ENCODE results near the gene TIMM10. TPM values are rescaled to one million over a fixed set of nuclear protein-coding genes. Genes with fewer than 3 reads are reported as not detected.

TIMM10 gene
- total RNA-seq, 4 donors from 2014 or later = 45.4 to 61.7 (median 49.5) TPM

DNA sequence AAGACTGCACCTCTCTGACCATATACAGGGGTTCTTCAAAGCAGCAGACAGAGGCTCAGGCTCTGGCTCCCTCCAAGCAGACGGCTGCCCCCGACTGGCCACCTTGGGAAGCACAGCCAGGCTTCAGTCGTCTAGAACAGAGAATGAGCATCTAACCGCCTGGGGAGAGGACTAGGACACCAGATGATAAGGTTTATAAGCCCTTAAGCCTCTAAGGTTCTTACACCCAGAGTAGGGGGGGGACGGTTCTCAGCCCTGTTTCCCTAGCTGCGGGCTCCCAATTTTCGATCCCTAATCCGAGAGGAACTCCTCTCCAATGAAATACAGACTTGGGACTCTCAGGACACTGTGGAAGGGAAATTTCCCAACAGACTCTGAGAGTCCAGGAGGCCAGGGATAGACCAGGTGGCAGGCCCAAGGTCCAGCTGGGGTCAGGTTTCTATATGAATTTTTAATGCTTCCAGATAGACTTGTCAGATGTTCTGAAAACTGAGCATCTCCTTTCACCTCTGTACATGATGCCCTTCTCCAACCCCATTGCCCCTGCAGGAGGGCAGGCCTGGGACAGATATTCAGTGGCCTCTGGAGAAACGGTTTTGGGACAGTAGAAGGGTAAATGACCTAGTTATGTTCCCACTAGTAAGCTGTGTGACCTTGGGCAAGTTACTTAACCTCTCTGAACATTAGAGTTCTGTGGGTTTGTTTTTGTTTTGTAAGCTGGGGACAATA is 50.0 kb downstream of the TIMM10 start:
- peak in 1 of 2 donors; percentile 34 for ATAC-seq
- no peak for TF ChIP-seq POLR2A (IDR thresholded peaks at IDR 0.05)
- TF ChIP-seq, protein P1, sequence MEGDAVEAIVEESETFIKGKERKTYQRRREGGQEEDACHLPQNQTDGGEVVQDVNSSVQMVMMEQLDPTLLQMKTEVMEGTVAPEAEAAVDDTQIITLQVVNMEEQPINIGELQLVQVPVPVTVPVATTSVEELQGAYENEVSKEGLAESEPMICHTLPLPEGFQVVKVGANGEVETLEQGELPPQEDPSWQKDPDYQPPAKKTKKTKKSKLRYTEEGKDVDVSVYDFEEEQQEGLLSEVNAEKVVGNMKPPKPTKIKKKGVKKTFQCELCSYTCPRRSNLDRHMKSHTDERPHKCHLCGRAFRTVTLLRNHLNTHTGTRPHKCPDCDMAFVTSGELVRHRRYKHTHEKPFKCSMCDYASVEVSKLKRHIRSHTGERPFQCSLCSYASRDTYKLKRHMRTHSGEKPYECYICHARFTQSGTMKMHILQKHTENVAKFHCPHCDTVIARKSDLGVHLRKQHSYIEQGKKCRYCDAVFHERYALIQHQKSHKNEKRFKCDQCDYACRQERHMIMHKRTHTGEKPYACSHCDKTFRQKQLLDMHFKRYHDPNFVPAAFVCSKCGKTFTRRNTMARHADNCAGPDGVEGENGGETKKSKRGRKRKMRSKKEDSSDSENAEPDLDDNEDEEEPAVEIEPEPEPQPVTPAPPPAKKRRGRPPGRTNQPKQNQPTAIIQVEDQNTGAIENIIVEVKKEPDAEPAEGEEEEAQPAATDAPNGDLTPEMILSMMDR (IDR thresholded peaks at IDR 0.05 in 4 of 5, conservative IDR thresholded peaks at IDR 0.05 in 1 of 5) = peak in 4 of 5 experiments; percentile 41 to 78 (median 64)
- intact Hi-C loops (cut with DNase I; ENCODE audit: low total_unique reads) (loop anchor here (1.0 to 5.0 kb wide), 2 partner anchors 23 to 133 kb away; no protein-coding TSS in a partner anchor), in situ Hi-C loops (cut with MboI; ENCODE audit: low sequenced_read_pairs in 4 of 4) (loop anchor here in 1 of 4 donors (25.0 kb wide), 1 partner anchor 143 kb away; the partner anchor contains the start of genes P2RX3 and SSRP1)
- H3K36me3 ChIP-seq = peaks cover 0 to 14% of the 10 kb centered on the region in 2 donors
- peaks cover 6 to 9% (median 6%) of the 10 kb centered on the region in 3 donors for H3K27me3 ChIP-seq
- no peak overlapping the region for H3K4me3 ChIP-seq
- H3K4me1 ChIP-seq = peaks cover 14 to 20% of the 10 kb centered on the region in 2 donors
- no peak overlapping the region for H3K27ac ChIP-seq
- H3K9me3 ChIP-seq = no peaks in the 10 kb centered on the region
- peak in 1 of 2 donors; percentile 43 for DNase-seq

DNA sequence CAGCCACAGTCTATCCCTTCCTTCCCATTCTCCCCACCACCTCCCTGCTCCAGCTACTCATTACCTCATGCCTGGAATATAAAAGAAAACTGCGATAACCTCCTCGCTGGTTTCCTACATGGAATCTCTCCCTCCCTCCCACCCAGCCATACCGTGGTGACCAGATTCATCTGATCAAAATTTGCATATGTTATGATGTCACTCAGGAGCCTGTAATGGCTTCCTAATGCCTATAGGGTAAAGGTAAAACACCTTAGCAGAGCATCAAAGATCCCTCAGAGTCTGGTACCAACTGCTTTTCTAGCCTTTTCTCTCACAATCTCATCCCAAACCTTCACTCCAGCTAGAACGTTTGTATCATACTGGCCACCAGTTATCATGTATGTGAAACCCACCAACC is 50.6 kb downstream of the TIMM10 start:
- Histone ChIP-seq H3K4me3 (no peak overlapping the region), H3K4me1 (peaks cover 14 to 22% of the 10 kb centered on the region in 2 donors), H3K36me3 (peaks cover 0 to 7% of the 10 kb centered on the region in 2 donors), H3K27ac (no peak overlapping the region), H3K9me3 (no peaks in the 10 kb centered on the region), H3K27me3 (peaks cover 6 to 9% (median 6%) of the 10 kb centered on the region in 3 donors)
- no peak for ATAC-seq
- TF ChIP-seq POLR2A (IDR thresholded peaks at IDR 0.05) = no peak
- TF ChIP-seq, protein P1 (IDR thresholded peaks at IDR 0.05 in 4 of 5, conservative IDR thresholded peaks at IDR 0.05 in 1 of 5) = no peak
- no peak for DNase-seq
- in situ Hi-C loops (cut with MboI; ENCODE audit: low sequenced_read_pairs in 4 of 4) (loop anchor here in 1 of 4 donors (25.0 kb wide), 1 partner anchor 143 kb away; the partner anchor contains the start of genes P2RX3 and SSRP1), intact Hi-C loops (cut with DNase I; ENCODE audit: low total_unique reads) (loop anchor here (1.0 to 5.0 kb wide), 2 partner anchors 23 to 133 kb away; no protein-coding TSS in a partner anchor)

DNA sequence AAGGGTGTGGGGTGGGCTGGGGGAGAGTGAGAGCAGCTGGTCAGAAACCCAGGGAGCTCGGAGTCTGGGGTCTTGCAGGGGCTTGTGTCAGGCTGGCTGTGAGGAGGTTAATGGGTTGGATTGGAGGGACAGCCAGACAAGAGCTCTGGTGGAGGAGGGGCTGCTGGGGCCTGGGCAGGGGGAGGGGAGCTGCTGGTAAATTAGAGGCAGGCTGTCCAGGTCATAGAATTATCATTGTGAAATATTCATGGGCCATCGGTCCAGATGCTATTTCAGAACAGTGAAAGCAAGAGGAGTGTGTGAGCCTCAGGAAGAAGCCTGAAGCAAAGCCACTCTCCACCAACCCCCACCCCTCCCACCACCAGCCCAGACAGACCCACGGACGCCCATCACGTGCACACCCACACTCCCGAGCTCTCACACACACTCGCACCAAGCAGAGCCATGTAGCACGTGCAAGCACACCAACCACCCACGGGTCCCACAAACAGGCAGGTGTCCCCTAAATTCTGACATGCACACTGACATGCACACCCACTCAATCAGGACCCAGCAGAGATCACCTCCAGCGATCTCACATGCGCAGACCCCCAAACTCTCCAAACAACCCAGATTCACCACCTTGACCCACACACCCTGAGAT is 51.4 kb downstream of the TIMM10 start:
- in situ Hi-C loops (cut with MboI; ENCODE audit: low sequenced_read_pairs in 4 of 4) = loop anchor here in 1 of 4 donors (25.0 kb wide), 1 partner anchor 142 kb away; the partner anchor contains the start of genes P2RX3 and SSRP1
- ATAC-seq (no peak), DNase-seq (no peak)
- no peak overlapping the region for H3K27ac ChIP-seq
- no peaks in the 10 kb centered on the region for H3K9me3 ChIP-seq
- H3K27me3 ChIP-seq = peaks cover 6 to 9% (median 6%) of the 10 kb centered on the region in 3 donors
- no peaks in the 10 kb centered on the region for H3K36me3 ChIP-seq
- intact Hi-C loops (cut with DNase I; ENCODE audit: low total_unique reads) = no loop called here
- no peak for TF ChIP-seq POLR2A (IDR thresholded peaks at IDR 0.05)
- TF ChIP-seq, protein P1 (IDR thresholded peaks at IDR 0.05 in 4 of 5, conservative IDR thresholded peaks at IDR 0.05 in 1 of 5) = no peak
- H3K4me1 ChIP-seq = peaks cover 14 to 22% of the 10 kb centered on the region in 2 donors
- H3K4me3 ChIP-seq = no peak overlapping the region

Other genes starting within 250 kb of the TIMM10 start
- gene TNKS1BP1, start 205.8 kb downstream of the TIMM10 start, total RNA-seq = 100 to 1,000 TPM in 3 of 4 donors, 10 to 100 TPM in 1; 98.5 to 165 (median 125) TPM
- gene SSRP1, start 194.9 kb downstream of the TIMM10 start, total RNA-seq = 100 to 1,000 TPM in 3 of 4 donors, 10 to 100 TPM in 1; 76.6 to 155 (median 137) TPM
- not detected for gene P2RX3, start 192.4 kb downstream of the TIMM10 start, total RNA-seq
- not detected for gene PRG3, start 149.6 kb downstream of the TIMM10 start, total RNA-seq
- gene PRG2, start 140.1 kb downstream of the TIMM10 start, total RNA-seq = not detected
- gene SLC43A3, start 103.6 kb downstream of the TIMM10 start, total RNA-seq = 10 to 100 TPM; 13.9 to 22.5 (median 20.3) TPM
- gene RTN4RL2, start 70.2 kb downstream of the TIMM10 start, total RNA-seq = 1 to 10 TPM in 1 of 4 donors, under 1 TPM in 3; 0.13 to 2.8 (median 0.77) TPM
- 10 to 100 TPM in 3 of 4 donors, 1 to 10 TPM in 1; 7.4 to 35.1 (median 15.8) TPM for gene SLC43A1, start 15.1 kb downstream of the TIMM10 start, total RNA-seq
- gene SMTNL1, start 6.8 kb upstream of the TIMM10 start, total RNA-seq = 10 to 100 TPM; 23.0 to 52.7 (median 43.4) TPM
- gene UBE2L6, start 36.9 kb upstream of the TIMM10 start, total RNA-seq = 1 to 10 TPM; 5.5 to 9.0 (median 6.7) TPM
- 100 to 1,000 TPM in 3 of 4 donors, 10 to 100 TPM in 1; 90.0 to 171 (median 106) TPM for gene SERPING1, start 66.9 kb upstream of the TIMM10 start, total RNA-seq
- under 1 TPM; 0.31 to 0.68 (median 0.49) TPM for gene YPEL4, start 119.2 kb upstream of the TIMM10 start, total RNA-seq
- 10 to 100 TPM; 10.6 to 15.3 (median 11.2) TPM for gene CLP1, start 127.0 kb upstream of the TIMM10 start, total RNA-seq
- 10 to 100 TPM; 34.0 to 49.2 (median 46.2) TPM for gene ZDHHC5, start 137.4 kb upstream of the TIMM10 start, total RNA-seq
- 10 to 100 TPM in 2 of 4 donors, 1 to 10 TPM in 2; 8.3 to 13.1 (median 10.4) TPM for gene MED19, start 181.5 kb upstream of the TIMM10 start, total RNA-seq
- gene TMX2, start 181.8 kb upstream of the TIMM10 start, total RNA-seq = 10 to 100 TPM; 29.1 to 54.9 (median 40.5) TPM
- 100 to 1,000 TPM in 3 of 4 donors, 10 to 100 TPM in 1; 94.7 to 145 (median 132) TPM for gene SELENOH, start 210.7 kb upstream of the TIMM10 start, total RNA-seq
- not detected for gene BTBD18, start 221.1 kb upstream of the TIMM10 start, total RNA-seq
- gene CTNND1, start 231.0 kb upstream of the TIMM10 start, total RNA-seq = 10 to 100 TPM; 19.7 to 29.8 (median 24.5) TPM

All from gastrocnemius medialis (tissue), 4 donors.